NCI-H510A treated with DMSO at 0.1 percent for 48 hours (cell line): ENCODE measurements around the gene SLC25A26.

ENCODE experiments used
- DNase-seq: peaks from one replicate; lab custom pipeline; 2025; lab: John Stamatoyannopoulos, UW

The SLC25A26 gene

GRCh38 chr3:66396888-66397287 is 176.1 kb downstream of the SLC25A26 start:
- no peak for DNase-seq

- no peak for DNase-seq
These were observed 176.9 kb downstream of the SLC25A26 start for GRCh38 chr3:66397745-66398144.

GRCh38 chr3:66398228-66399025 is 177.6 kb downstream of the SLC25A26 start:
- no peak for DNase-seq

GRCh38 chr3:66399529-66400232 is 178.9 kb downstream of the SLC25A26 start:
- no peak for DNase-seq

- DNase-seq, result no peak
These were observed 179.8 kb downstream of the SLC25A26 start for GRCh38 chr3:66400411-66401156.

- DNase-seq, result no peak
These were observed 180.4 kb downstream of the SLC25A26 start for GRCh38 chr3:66401157-66401550.

- DNase-seq, result no peak
These were observed 181.1 kb downstream of the SLC25A26 start for GRCh38 chr3:66401675-66402491.

- no peak for DNase-seq
These were observed 181.9 kb downstream of the SLC25A26 start for GRCh38 chr3:66402596-66403290.

- no peak for DNase-seq
These were observed 182.7 kb downstream of the SLC25A26 start for GRCh38 chr3:66403323-66403990.

GRCh38 chr3:66404197-66404596 is 183.4 kb downstream of the SLC25A26 start:
- no peak for DNase-seq

GRCh38 chr3:66404903-66405700 is 184.3 kb downstream of the SLC25A26 start:
- DNase-seq, result no peak

- DNase-seq, result no peak
These were observed 184.9 kb downstream of the SLC25A26 start for GRCh38 chr3:66405701-66406091.

- no peak for DNase-seq
These were observed 185.4 kb downstream of the SLC25A26 start for GRCh38 chr3:66406163-66406562.

- DNase-seq, result no peak
These were observed 186.2 kb downstream of the SLC25A26 start for GRCh38 chr3:66406831-66407610.

GRCh38 chr3:66407611-66408218 is 186.9 kb downstream of the SLC25A26 start:
- DNase-seq, result peak; percentile 12

- no peak for DNase-seq
These were observed 189.3 kb downstream of the SLC25A26 start for GRCh38 chr3:66409771-66410754.

GRCh38 chr3:66410976-66411375 is 190.2 kb downstream of the SLC25A26 start:
- DNase-seq, result no peak
